ENCODE measurements around the gene CLSTN1.
A peak's percentile ranks its signal among the peaks of the same experiment; 100 is the strongest.

Gene CLSTN1

GRCh38 chr1:9850442-9851162 lies 26.8 kb upstream of the CLSTN1 start:
- DNase-seq (ENCODE audit: low spot score), result no peak

- peak; percentile 42 for DNase-seq (ENCODE audit: low spot score)
Observed at GRCh38 chr1:9849691-9850441, 26.1 kb upstream of the CLSTN1 start.

- no peak for DNase-seq (ENCODE audit: low spot score)
Observed at GRCh38 chr1:9848022-9848421, 24.3 kb upstream of the CLSTN1 start.

GRCh38 chr1:9847269-9847668 lies 23.5 kb upstream of the CLSTN1 start:
- DNase-seq (ENCODE audit: low spot score), result no peak

GRCh38 chr1:9846611-9847171 lies 22.9 kb upstream of the CLSTN1 start:
- no peak for DNase-seq (ENCODE audit: low spot score)

- DNase-seq (ENCODE audit: low spot score), result no peak
Observed at GRCh38 chr1:9845914-9846313, 22.1 kb upstream of the CLSTN1 start.

- no peak for DNase-seq (ENCODE audit: low spot score)
Observed at GRCh38 chr1:9844756-9845155, 21.0 kb upstream of the CLSTN1 start.

GRCh38 chr1:9844106-9844505 lies 20.3 kb upstream of the CLSTN1 start:
- DNase-seq (ENCODE audit: low spot score), result no peak

- no peak for DNase-seq (ENCODE audit: low spot score)
Observed at GRCh38 chr1:9843576-9843945, 19.8 kb upstream of the CLSTN1 start.

GRCh38 chr1:9842781-9843575 lies 19.2 kb upstream of the CLSTN1 start:
- no peak for DNase-seq (ENCODE audit: low spot score)

- no peak for DNase-seq (ENCODE audit: low spot score)
Observed at GRCh38 chr1:9842073-9842711, 18.4 kb upstream of the CLSTN1 start.

- DNase-seq (ENCODE audit: low spot score), result no peak
Observed at GRCh38 chr1:9841460-9841859, 17.7 kb upstream of the CLSTN1 start.

- no peak for DNase-seq (ENCODE audit: low spot score)
Observed at GRCh38 chr1:9840176-9840575, 16.4 kb upstream of the CLSTN1 start.

GRCh38 chr1:9838946-9839345 lies 15.2 kb upstream of the CLSTN1 start:
- no peak for DNase-seq (ENCODE audit: low spot score)

- DNase-seq (ENCODE audit: low spot score), result no peak
Observed at GRCh38 chr1:9836632-9836960, 12.8 kb upstream of the CLSTN1 start.

GRCh38 chr1:9835758-9836631 lies 12.2 kb upstream of the CLSTN1 start:
- DNase-seq (ENCODE audit: low spot score), result no peak

GRCh38 chr1:9835404-9835757 lies 11.6 kb upstream of the CLSTN1 start:
- no peak for DNase-seq (ENCODE audit: low spot score)

GRCh38 chr1:9833632-9834031 lies 9.9 kb upstream of the CLSTN1 start:
- DNase-seq (ENCODE audit: low spot score), result no peak

- no peak for DNase-seq (ENCODE audit: low spot score)
Observed at GRCh38 chr1:9827558-9828185, 3.9 kb upstream of the CLSTN1 start.

- DNase-seq (ENCODE audit: low spot score), result no peak
Observed at GRCh38 chr1:9826616-9827015, 2.9 kb upstream of the CLSTN1 start.

GRCh38 chr1:9826087-9826486 lies 2.3 kb upstream of the CLSTN1 start:
- DNase-seq (ENCODE audit: low spot score), result no peak

All from CD4-positive, alpha-beta T cell treated with Interleukin-6 at 100 ng/mL for 8 hours (primary cell).